SKM-1 (cell line): Measurements from ENCODE around the gene RNASEH1.

Experiments
- DNase-seq: peaks from one replicate; lab custom pipeline; 2025; ENCODE audit not compliant: unreplicated experiment; lab: John Stamatoyannopoulos, UW

Gene RNASEH1

DNA sequence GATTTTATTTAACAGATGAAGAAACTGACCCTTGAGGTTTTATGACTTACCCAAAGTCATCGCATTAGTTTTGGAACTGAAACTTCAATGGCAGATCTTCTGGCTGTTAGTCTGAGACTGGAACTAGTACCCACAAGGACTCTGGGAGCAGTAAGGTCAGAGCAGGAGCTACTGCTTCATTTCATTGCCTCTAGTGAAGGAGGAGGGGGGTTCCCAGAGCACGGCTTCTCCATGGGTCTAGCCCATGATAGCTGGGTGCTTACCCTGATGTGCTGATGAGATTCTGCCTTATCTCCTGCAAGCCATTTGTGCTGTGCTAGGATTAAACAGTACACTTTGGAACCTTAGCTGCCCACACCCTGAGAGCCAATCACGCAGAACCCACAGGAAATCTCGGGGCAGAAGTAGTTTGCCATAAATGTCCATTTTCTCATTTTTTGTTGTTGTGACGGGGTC lies 5.4 kb upstream of the RNASEH1 start:
- DNase-seq: no peak

DNA sequence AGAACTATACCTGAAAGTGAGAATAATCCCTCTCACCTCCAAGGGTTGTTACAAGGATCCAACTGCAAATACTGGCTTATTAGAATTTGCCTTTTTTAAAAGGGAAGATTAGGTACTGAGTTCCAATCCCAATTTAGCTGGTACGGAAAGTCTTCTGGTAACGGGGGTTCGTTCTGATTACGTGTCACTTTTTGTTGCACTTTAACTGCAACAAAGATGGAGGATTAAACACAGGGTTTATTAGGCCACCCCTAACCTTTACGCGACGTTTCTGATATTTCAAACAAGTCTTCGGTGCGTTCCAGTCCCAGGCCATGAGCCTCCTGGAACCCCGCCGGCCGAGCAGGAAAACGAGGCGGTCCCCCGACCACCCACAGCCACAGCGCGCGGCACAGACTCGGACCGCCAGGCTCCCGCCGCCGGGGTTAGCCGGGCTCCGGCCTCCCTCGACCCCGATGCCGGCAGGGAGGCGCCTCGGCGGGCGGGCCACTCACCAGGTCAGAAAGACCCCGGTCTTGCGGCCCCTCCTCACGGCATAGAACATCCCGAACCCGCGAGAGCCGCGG lies 411 bp downstream of the RNASEH1 start:
- DNase-seq: no peak

DNA sequence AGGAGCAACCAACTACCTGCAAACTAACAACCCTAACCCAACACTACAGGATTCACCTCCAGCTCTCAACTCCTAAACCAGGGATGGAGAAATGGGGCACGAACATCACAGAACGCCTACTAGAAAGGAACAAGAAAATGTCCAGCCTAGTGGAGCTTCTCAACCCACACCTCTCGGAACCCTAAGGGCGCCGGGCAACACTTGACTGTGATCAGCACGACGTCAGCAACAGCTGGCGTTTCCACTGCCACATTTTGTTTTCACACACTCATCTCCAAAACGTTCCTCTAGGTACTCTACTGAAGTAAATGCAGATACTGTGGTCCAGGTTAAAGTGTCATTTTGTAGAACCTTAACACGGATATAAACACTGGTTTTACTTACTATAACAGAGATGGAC lies 4.2 kb downstream of the RNASEH1 start:
- DNase-seq: no peak

DNA sequence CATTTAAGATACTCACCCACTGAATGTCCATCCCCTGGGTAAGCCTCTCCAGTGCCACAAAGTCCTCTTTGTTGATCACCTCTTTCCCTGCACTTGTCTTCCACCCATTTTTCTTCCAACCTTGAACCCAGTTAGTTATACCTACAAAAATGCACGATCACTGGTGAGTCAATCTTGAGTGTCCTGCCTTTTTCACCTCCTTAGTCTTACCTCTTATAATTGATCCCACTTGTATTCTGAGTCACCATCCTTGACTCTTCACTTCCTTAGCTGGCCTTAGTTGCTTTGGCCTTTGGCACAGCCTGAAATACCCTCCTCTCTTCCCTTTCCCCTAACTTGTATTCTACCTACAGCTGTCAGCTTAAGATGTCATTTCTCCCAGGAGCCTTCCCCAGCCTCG lies 10.2 kb downstream of the RNASEH1 start:
- no peak for DNase-seq

DNA sequence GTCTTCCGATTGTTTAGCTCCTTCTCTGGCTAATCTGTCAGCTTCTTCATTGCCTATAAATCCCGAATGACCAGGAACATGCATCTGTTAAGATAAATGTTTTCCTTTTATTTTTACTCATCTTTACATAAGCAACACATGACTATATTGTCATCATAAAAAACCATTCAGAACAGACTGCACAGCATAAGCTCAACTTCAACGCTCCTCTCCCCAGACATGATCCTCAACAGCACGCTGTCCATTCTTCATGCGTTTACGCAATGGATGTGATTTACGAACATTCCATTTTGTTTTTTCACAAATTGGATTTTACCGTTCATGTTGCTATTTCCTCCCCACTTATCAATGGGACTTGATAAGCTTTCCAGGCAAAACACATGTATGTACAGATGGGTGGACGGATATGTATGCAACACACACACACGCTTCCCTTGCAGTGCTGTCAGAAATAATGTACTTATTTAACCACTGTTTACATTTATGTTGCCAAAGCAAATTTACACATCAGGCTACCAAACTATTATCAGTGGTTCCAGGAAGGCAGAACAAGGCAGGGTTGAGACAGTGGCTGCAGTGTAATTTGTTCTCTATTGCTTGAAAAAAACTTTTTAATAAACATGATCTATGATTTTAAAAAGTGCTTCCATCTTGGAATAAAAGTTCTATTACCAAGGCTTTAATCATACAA lies 12.2 kb downstream of the RNASEH1 start:
- DNase-seq: no peak

DNA sequence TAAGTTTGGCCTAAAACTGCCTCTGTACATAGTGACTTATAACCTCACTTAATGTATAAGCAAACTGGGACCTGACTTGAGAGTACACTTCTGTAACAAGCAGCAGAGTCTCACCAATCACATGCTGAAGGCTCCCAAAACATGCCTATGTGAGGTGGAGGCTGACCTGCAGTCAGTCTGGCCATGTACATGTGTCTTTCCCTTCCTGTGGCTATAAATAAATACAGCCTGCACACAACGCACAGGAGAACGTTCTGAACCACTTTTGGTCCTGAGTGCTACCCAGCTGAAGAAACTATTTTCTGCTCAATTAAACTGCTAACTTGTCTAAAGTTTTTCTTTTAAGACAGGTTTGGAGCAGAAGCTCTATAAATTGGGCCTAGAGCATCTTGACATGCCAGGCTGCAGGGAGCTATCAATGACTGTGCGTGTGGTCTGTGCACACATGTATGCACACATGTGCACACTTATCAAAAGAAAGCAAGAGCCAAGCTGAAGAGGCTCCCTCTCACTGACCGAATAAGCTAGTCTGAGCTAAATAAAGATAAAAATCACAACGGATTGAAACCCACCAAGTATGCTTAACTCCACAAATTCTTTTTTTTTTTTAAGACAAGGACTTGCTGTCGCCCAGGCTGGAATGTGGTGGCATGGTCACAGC lies 15.0 kb downstream of the RNASEH1 start:
- DNase-seq: no peak

DNA sequence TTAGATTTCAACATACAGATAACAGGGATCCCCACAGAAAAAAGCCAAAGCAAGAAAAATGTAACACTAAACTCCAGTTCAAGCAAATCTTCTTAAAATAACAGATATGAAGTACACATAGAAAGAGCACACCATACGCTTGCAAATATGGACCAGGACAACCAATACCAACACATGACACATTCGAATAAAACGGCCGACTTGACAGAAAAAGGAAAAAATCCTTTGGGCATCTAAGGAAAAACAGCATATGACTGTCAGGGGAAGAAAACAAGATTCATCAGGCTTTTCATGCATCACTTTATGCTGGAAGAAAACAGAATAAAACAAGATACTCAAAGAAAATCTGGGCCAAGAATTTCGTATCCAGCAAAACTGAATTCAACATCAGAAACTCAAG lies 16.0 kb downstream of the RNASEH1 start:
- DNase-seq: no peak

DNA sequence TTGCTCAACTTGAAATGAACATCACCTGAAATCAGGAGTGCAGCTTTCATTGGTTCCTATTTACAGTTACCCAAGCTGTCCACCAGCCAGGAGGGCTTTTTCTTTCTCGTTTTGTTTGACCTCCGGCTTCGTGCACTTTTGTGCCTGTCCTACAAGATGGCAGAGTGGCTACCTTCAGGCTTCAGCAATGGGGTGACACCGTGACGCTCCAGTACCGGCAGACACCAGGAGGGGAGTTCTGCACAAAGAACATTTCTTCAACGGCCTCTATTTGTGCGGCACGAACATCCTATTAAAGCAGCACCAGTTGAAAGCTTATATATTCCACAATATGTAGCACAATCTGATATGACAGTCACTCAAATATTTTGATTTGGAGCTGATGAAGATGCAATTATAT lies 18.3 kb downstream of the RNASEH1 start:
- DNase-seq: no peak

DNA sequence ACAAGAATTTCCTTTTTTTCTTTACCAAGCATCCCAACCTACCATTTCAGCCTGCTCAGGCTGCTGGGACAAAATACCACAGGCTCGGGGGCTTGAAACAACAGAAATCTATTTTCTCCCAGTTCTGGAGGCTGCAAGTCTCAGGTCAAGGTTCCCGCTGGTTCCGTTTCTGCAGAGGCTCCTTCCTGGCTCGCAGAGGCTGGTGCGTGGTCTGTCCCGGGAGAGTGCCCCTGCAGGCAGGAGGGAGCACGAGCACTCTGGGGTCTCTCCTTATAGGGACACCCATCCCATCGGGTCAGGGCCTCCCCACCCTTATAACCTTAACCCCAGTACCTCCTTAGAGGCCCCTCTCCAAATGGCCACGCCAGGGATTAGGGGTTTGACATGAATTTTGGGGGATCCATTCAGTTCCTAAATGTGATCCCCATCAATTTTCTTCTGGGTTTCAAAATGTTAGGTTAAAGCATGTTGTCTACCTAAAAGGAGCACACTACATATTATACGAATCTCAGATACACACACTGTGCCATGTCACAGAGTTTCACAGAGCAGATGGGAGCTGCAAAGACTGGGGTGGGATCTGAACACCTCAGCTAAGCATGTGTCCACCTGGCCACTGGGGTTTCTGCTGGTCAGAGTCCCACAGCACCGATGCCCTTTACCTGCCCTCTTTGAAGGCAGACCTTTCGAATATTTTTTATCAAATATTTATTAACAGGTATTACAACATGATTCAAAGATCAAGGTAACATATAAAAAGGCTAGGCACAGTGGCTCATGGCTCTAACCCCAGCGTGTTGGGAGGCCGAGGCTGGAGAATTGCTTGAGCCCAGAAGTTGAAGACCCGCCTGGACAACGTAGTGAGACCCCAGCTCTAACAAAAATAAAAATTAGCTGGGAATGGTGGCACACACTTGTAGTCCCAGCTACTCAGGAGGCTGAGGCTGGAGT lies 21.2 kb downstream of the RNASEH1 start:
- DNase-seq: no peak

DNA sequence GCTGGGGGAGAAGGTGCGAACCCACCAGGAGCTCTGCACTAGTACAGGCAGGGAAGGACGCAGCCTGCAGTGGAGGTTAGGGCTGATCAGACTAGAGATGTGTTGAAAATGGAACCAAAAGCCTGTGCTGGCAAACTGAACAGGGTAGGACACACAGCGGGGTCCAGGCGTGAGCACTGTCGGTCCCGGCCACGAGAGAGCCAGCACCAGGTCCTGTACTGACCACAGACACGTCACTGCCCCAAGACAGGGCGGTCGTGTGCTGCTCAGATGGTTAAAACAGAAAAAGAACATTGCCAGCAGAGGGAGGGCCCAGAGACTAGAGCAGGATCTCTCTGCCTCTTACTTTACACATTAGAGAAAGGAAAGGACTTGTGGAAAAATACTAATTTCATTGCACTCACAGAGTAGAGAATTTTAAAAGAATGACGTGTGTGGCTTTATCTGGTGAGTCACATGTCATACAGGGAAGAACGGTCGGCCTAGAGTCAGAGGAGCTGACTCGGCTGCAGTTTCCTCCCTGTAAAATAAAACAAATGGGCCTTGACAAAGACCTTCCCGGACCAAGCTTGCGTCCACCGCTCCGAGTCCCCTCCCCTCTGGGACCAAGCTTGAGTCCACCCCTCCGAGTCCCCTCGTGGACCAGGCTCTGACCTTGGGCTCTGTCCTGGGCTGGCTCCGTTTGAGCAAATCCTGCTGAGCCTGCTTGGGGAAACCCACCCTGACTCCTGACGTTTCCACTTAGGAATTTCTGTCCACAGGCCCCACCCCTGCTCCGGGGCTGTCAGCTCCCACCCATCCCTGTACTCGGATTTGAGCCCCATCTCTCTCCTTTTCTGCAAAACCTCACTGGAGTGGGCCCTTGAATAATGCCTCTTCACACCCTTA lies 22.1 kb downstream of the RNASEH1 start:
- no peak for DNase-seq

DNA sequence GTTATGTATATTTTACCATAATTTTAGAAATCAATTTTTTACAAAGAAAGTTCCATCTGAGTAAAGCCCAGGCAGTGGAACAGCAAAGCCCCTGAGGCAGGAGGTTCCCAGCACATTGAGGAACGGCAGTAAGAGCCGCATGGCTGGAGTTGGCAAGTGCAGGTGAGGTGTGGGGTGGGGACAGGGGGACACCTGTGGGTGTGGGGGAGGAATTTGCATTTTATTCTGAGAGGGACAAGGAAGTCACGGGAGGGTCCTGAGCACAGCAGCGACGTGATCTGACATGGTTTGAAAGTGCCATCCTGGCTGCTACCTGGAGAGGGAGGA lies 22.7 kb downstream of the RNASEH1 start:
- no peak for DNase-seq

DNA sequence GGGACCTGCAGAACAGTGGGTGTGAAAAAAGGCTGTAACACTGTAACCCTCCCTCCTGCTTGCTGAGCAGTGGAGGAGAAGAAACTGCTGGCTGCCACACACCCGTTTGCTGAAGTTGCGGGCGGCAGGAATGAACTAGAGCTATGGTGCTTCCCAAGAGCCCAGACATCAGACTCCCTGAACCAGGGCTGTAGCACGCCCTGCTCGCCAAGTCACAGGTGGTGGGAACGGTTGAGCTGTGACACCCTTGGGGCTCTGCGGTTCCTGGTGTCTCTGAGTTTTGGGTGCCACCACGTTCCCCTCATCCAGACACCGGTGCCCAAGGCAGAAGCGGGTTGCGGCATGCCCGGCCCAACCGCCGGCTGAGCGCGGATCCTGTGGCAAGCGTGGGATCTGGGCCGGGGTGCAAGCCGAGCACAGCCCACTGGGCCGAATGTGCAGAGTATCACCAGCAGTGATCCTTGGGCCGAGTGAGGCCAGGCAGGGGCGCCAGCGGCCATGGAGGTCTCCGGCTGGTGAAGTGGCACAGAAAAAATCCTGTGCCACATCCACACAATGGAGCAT lies 23.8 kb downstream of the RNASEH1 start:
- DNase-seq: no peak

DNA sequence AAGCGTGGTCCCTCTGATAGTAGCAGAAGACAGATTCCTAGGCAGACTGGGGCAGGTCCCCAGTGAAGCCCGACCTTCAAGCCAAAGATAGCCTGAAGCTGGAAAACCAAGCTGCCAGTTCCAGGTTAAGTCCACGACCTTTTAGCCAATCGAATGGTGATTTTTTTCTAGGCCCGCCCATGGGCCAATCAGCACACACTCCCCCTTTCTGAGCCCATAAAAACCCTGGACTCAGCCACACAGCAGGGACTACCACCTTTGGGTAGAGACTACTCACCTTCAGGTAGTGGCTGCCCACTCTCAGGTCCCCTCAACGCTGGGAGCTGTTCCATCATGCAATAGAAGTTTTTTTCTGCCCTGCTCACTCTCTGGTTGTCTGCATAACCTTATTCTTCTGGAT lies 24.3 kb downstream of the RNASEH1 start:
- no peak for DNase-seq

DNA sequence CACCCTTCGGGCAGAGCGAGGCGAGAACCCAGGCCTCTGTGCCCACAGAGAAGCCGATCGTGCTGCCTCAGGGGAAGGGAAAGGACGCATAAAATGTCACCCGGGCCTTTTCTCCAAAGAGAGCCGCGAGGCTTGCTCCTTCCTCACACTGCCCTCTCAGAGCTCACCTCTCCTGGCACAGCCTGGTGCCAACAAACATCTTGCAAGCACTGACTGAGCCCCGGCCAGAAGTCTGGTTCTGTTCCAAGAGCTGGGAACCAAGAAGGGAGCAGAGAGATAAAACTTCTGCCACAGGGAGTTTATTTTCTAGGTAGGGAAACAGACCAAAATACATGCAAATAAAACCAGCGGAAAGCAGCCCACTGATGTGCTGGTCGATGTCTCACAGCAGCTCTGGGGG lies 25.2 kb downstream of the RNASEH1 start:
- DNase-seq: no peak

DNA sequence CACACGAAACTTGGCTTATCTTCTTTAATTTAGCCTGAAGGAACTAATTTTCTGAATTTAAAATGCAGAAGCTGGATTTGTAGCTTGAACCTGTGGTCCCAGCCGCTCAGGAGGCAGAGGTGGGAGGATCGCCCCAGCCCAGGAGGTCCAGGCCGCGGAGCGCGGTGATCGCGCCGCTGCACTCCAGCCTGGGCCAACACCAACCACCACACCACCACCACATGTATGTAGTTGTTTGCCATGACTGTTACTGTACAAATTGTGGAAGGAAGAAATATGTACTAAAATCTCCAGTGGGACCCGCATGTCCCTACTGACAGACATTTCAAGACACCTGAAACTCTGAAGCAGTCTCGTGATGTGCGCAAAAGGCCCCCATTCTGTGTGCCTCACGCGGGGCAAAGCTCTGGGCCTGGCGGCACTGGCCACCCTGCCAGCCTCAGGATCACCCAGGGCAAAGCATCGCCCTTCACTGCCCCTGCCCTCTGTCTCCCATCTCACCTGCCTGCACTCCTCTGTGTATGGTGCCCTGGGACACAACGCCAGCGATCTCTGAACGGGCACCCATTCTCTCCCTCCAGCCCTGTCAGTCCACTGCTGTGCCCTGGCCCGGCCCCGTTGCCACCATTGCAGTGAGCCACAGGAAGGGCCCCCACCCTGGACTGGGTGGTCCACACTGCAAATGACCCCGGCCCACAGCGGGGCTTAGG lies 28.7 kb downstream of the RNASEH1 start:
- no peak for DNase-seq

DNA sequence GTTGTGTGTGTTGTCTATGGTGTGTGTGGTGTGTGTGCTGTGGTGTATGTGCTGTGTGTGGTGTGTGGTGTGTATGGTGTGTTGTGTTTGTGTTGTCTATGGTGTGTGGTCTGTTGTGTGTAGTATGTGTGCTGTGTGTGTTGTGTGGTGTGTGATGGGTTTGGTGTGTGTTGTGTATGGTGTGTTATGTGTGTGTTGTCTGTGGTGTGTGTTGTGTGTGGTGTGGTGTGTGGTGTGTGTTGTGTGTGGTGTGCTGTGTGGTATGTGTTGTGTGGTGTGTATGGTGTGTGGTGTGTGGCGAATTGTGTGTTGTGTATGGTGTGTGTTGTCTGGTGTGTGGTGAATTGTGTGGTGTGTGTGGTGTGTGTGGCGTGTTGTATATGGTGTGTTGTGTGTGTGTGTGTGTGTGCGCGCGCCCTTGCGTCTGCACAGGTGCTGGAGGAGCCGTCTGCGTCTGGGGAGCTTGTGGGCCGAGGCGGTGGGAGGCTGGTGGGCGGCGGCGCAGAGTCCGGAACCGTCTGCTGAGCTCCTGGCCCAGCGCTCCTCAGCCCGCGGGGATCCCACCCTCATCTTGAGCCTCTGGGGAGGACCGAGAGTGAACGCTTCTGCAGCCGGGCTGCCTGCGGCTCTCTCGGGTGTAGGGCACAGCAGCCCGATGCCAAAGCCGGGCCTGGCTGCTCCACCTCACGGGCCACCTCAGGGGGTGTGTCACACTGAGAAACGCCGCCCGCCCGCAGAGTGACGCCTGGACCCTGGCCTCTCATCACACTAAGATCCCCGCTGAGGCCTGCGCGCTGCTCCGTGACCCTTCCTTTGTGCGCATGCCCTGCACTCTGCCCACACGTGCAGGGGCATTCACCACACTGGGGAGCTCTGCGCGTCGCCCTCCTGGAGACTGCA lies 30.0 kb downstream of the RNASEH1 start:
- no peak for DNase-seq

DNA sequence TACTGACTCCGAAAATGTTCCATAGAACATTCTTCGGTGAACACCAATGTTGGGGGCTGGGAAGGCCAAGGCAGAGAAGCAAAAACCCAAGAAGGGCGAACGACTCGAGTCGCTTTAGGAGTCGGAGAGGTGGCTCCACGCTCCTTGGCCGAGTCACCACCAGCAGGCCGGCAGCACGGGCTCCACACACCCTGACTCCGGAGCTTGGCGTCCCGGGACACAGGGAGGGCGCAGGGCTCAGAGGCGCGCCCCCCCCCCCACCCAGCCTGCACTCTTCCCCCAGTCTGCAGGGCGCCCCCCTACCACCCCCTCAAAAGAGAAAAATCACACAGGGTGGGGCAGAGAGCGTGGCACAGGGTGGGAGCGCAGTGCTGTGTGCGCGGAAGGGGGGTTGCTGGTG lies 31.3 kb downstream of the RNASEH1 start:
- no peak for DNase-seq

DNA sequence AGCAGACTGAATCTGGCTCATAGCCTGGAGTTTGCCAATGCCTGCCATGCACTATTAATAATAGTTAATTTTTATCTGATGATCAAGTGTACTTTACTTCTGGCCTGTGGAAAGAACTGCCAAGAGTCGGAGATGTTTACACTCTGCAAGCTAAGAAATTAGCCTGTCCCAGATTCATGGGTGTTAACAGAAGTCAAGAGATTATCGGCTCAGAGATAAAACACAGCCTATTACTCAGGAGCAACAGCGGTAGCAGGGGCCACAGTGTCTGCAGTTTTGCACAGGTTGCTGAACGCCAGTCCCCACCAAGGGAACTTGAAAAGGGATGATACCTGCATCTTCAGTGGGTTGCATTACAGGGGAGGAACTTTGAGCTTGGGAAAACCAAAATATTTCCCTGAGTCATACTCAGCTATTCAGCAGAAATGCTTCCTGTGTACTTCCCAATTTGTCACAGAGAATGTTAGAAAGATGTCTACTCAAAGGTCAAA lies 34.5 kb downstream of the RNASEH1 start:
- no peak for DNase-seq
